A549 (cell line): ENCODE results near the gene GABBR1. TPM values are rescaled to one million over a fixed set of nuclear protein-coding genes. Genes with fewer than 3 reads are reported as not detected.
A peak's percentile ranks its signal among the peaks of the same experiment; 100 is the strongest.

ENCODE experiments used
- ATAC-seq, 2 experiments: fragments of 200-7000 bp in 1 of 2; fragments of >200 bp in 1 of 2; cut with Nextera tagmentation in 1 of 2; cut with Tn5 transposase in 1 of 2; 3 replicates each; pipeline versions ENCODE4 v1.8.0 to v1.9.1; 2018 to 2020; ENCODE audit warnings: mild to moderate bottlenecking in 1 of 2, moderate library complexity in 1 of 2
- CTCF ChIA-PET: fragments of 300-600 bp; sonication (Branson Sonifier 250); formaldehyde crosslinking; extraction: SDS; loops from one replicate; lab custom pipeline; 2021; ENCODE audit warnings: antibody characterized with exemption, inconsistent platforms; lab: Yijun Ruan, JAX
- POLR2A ChIA-PET: fragments of 350-600 bp; formaldehyde crosslinking; extraction: SDS; loops from one replicate; lab custom pipeline; 2021; ENCODE audit warnings: antibody characterized with exemption, inconsistent platforms; lab: Yijun Ruan, JAX
- DNase-seq, 2 experiments: peaks; one replicate each; pipeline versions ENCODE4 v3.0.0 to v3.0.0-alpha.2; 2011 to 2016; ENCODE audit warnings: low read depth in 1 of 2, low spot score in 1 of 2
- FAIRE-seq: peaks from 2 replicates; lab custom pipeline; 2011; peaks lifted over from hg19 to GRCh38; lab: Jason Lieb, UNC
- H3K27ac ChIP-seq, 2 experiments: fragments of >200 bp; sonication (Bioruptor Twin); formaldehyde crosslinking; 3 replicates each; pipeline ENCODE4 v1.5.1; 2016 to 2017
- H3K4me1 ChIP-seq: fragments of >200 bp; sonication (Bioruptor Twin); formaldehyde crosslinking; 3 replicates; pipeline ENCODE4 v1.6.1; 2016
- H3K4me2 ChIP-seq: fragments of >200 bp; sonication (Bioruptor Twin); formaldehyde crosslinking; 3 replicates; pipeline ENCODE4 v1.6.1; 2016
- H3K4me3 ChIP-seq: fragments of >200 bp; sonication (Bioruptor Twin); formaldehyde crosslinking; 3 replicates; pipeline ENCODE4 v1.5.1; 2016
- H3K9me3 ChIP-seq: fragments of >200 bp; sonication (Bioruptor Twin); formaldehyde crosslinking; 3 replicates; pipeline ENCODE4 v1.6.1; 2016
- CEBPB ChIP-seq, 2 experiments: fragments of >200 bp in 1 of 2; sonication (Bioruptor Twin) in 1 of 2; formaldehyde crosslinking in 1 of 2; IDR thresholded peaks; 2 replicates each; pipeline ENCODE4 v1.6.1; 2012 to 2016
- CHD4 ChIP-seq: fragments of 200-600 bp; sonication (generic); IDR thresholded peaks from 2 replicates; pipeline ENCODE4 v1.6.1; 2016; ENCODE audit warnings: antibody characterized with exemption, mild to moderate bottlenecking, borderline replicate concordance
- E2F6 ChIP-seq: IDR thresholded peaks from 2 replicates; pipeline ENCODE4 v1.6.1; 2012; ENCODE audit warnings: low read depth, borderline replicate concordance
- EHF ChIP-seq: fragments of 250-450 bp; sonication (Bioruptor Pico); IDR thresholded peaks from 2 replicates; pipeline ENCODE4 v1.5.0; 2020; ENCODE audit warnings: mild to moderate bottlenecking
- EHMT2 ChIP-seq: fragments of 200-600 bp; sonication (generic); IDR thresholded peaks from 2 replicates; pipeline ENCODE4 v1.6.1; 2016; ENCODE audit warnings: antibody characterized with exemption, low read depth, mild to moderate bottlenecking, moderate library complexity
- ELK1 ChIP-seq: fragments of 150-350 bp; IDR thresholded peaks from 2 replicates; pipeline ENCODE4 v1.6.1; 2014; ENCODE audit warnings: low read depth, mild to moderate bottlenecking, low read length
- EP300 ChIP-seq, 2 experiments: fragments of >200 bp; sonication (Bioruptor Twin); formaldehyde crosslinking; IDR thresholded peaks; 2 replicates in 1 of 2; 3 replicates in 1 of 2; pipeline ENCODE4 v1.6.1; 2016 to 2017
- FOSB ChIP-seq: fragments of 250-450 bp; sonication (Bioruptor Pico); IDR thresholded peaks from 2 replicates; pipeline ENCODE4 v1.5.0; 2020; ENCODE audit warnings: mild to moderate bottlenecking, moderate library complexity
- HDAC2 ChIP-seq: fragments of 200-600 bp; sonication (generic); IDR thresholded peaks from 2 replicates; pipeline ENCODE4 v1.6.1; 2016
- HOXA7 ChIP-seq: fragments of 250-450 bp; sonication (Bioruptor Pico); IDR thresholded peaks from 2 replicates; pipeline ENCODE4 v1.5.0; 2020; ENCODE audit warnings: mild to moderate bottlenecking, moderate library complexity
- HOXB13 ChIP-seq: fragments of 250-450 bp; sonication (Bioruptor Pico); IDR thresholded peaks from 2 replicates; pipeline ENCODE4 v1.5.0; 2020; ENCODE audit warnings: low read depth, mild to moderate bottlenecking, moderate library complexity
- JUN ChIP-seq, 2 experiments: fragments of >200 bp; sonication (Bioruptor Twin); formaldehyde crosslinking; IDR thresholded peaks; 2 replicates in 1 of 2; 3 replicates in 1 of 2; pipeline ENCODE4 v1.6.1; 2016 to 2017
- KDM5A ChIP-seq: fragments of 200-600 bp; sonication (generic); IDR thresholded peaks from 2 replicates; pipeline ENCODE4 v1.6.1; 2016; ENCODE audit warnings: antibody characterized with exemption, mild to moderate bottlenecking
- NR3C1 ChIP-seq: fragments of >200 bp; sonication (Bioruptor Twin); formaldehyde crosslinking; IDR thresholded peaks from 3 replicates; pipeline ENCODE4 v1.6.1; 2017
- RCOR1 ChIP-seq: fragments of 150-350 bp; IDR thresholded peaks from 2 replicates; pipeline ENCODE4 v1.6.1; 2014; ENCODE audit warnings: antibody characterized with exemption, low read length, low read depth
- REST ChIP-seq: fragments of 200-600 bp; sonication (generic); IDR thresholded peaks from 2 replicates; pipeline ENCODE4 v1.6.1; 2016; ENCODE audit warnings: antibody characterized with exemption, mild to moderate bottlenecking, moderate library complexity
- RFX5 ChIP-seq: fragments of 450-650 bp; IDR thresholded peaks from 2 replicates; pipeline ENCODE4 v1.7.1; 2014; ENCODE audit warnings: antibody characterized with exemption, mild to moderate bottlenecking, moderate library complexity
- TP53 ChIP-seq: fragments of 250-450 bp; sonication (Bioruptor Pico); IDR thresholded peaks from 2 replicates; pipeline ENCODE4 v1.5.0; 2021; ENCODE audit warnings: mild to moderate bottlenecking, moderate library complexity
- WGBS: methylation state at CpG from one replicate; pipeline ENCODE4 v1.1.6; 2017; ENCODE audit errors: missing lambda C conversion rate; 5-methylcytosine and 5-hydroxymethylcytosine counted together
- polyA plus RNA-seq, 4 experiments: library from polyadenylated mRNA; depleted of rRNA in 3 of 4; stranded (reverse); fragments of >200 nt; fragmentation: RNase III in 1 of 4; extraction: RNeasy Plus Mini Kit Qiagen cat#74134 plus additional on column Dnase treatment in 1 of 4; gene quantifications; 2 replicates in 3 of 4; 3 replicates in 1 of 4; pipeline ENCODE4 v1.2.3, GENCODE V29; 2011 to 2017

Gene GABBR1
- polyA plus RNA-seq, 2 of the 4 experiments (the other 2 are of a cell fraction), result 6.8 to 9.0 TPM

- peak; percentile 30 to 56; a peak in 5 of 6 replicates for ATAC-seq
- ChIA-PET CTCF (no interaction called here), POLR2A (no interaction called here)
- TF ChIP-seq HDAC2 (no peak), CEBPB (IDR thresholded peaks at IDR 0.05) (peak in 1 of 2 experiments; percentile 30; a peak in 1 of 4 replicates), EP300 (IDR thresholded peaks at IDR 0.05) (no peak)
- Histone ChIP-seq H3K4me3 (no peak overlapping the region), H3K4me1 (no peaks in the 10 kb centered on the region), H3K9me3 (no peaks in the 10 kb centered on the region), H3K27ac (no peak overlapping the region), H3K4me2 (no peak overlapping the region)
- WGBS, result 70% methylated on average over 12 of the region's 83 CpGs
- FAIRE-seq, result no peak
- peak in 1 of 2 experiments; percentile 7 for DNase-seq
These were observed 79.5 kb downstream of the GABBR1 start for GRCh38 chr6:29553268-29554057.

GRCh38 chr6:29552512-29553051 is 80.4 kb downstream of the GABBR1 start:
- Histone ChIP-seq H3K4me1 (no peaks in the 10 kb centered on the region), H3K4me3 (no peak overlapping the region), H3K27ac (no peak overlapping the region), H3K4me2 (no peak overlapping the region), H3K9me3 (no peaks in the 10 kb centered on the region)
- POLR2A ChIA-PET, result no interaction called here
- TF ChIP-seq FOSB (CRISPR knock-in tag), result no peak
- peak; percentile 96 for TF ChIP-seq RFX5
- ATAC-seq, result peak in 1 of 2 experiments; percentile 71; a peak in 3 of 6 replicates
- 46% methylated on average over 5 of the region's 5 CpGs for WGBS
- CTCF ChIA-PET, result no interaction called here
- no peak for FAIRE-seq
- peak in 1 of 2 experiments; percentile 31 for DNase-seq

- CTCF ChIA-PET, result no interaction called here
- Histone ChIP-seq H3K4me1 (no peaks in the 10 kb centered on the region), H3K4me3 (no peak overlapping the region), H3K9me3 (no peaks in the 10 kb centered on the region), H3K27ac (no peak overlapping the region), H3K4me2 (no peak overlapping the region)
- TF ChIP-seq KDM5A (no peak), HOXB13 (CRISPR knock-in tag) (no peak), TP53 (CRISPR knock-in tag) (no peak), NR3C1 (no peak), ELK1 (no peak), EP300 (IDR thresholded peaks at IDR 0.05) (no peak), HOXA7 (no peak), E2F6 (no peak), JUN (IDR thresholded peaks at IDR 0.05) (no peak), CHD4 (no peak), EHMT2 (no peak), RFX5 (no peak), RCOR1 (no peak)
- ATAC-seq (no peak), FAIRE-seq (no peak), DNase-seq (no peak)
- POLR2A ChIA-PET, result no interaction called here
- WGBS, result 0% methylated on average over 2 of the region's 3 CpGs
These were observed 85.4 kb downstream of the GABBR1 start for GRCh38 chr6:29547573-29547972.

- CTCF ChIA-PET, result no interaction called here
- FAIRE-seq, result no peak
- no peak for DNase-seq
- Histone ChIP-seq H3K27ac (no peak overlapping the region), H3K4me2 (no peak overlapping the region), H3K4me1 (no peaks in the 10 kb centered on the region), H3K9me3 (no peaks in the 10 kb centered on the region), H3K4me3 (no peak overlapping the region)
- peak; percentile 38; the same call in 1 of the 2 replicates for TF ChIP-seq REST
- no peak for TF ChIP-seq EHF (CRISPR knock-in tag)
- ATAC-seq, result no peak
- POLR2A ChIA-PET, result no interaction called here
- 0% methylated on average over 1 of the region's 4 CpGs for WGBS
These were observed 95.1 kb downstream of the GABBR1 start for GRCh38 chr6:29537714-29538403.
